ENCODE data around the gene MAB21L4. TPM values are rescaled to one million over a fixed set of nuclear protein-coding genes. Genes with fewer than 3 reads are reported as not detected.

Gene MAB21L4
- total and polyA plus RNA-seq, 2 experiments from 2014 or later, result not detected

- H3K27ac Mint-ChIP-seq, result no peak overlapping the region
- H3K4me3 Mint-ChIP-seq, result no peak overlapping the region
- TF ChIP-seq ETS1 (IDR thresholded peaks at IDR 0.05) (no peak), STAT1 (IDR thresholded peaks at IDR 0.05; ENCODE audit: unreplicated experiment) (no peak), EZH2phosphoT487 (IDR thresholded peaks at IDR 0.05; ENCODE audit: unreplicated experiment) (no peak), ZNF331 (CRISPR knock-in tag; IDR thresholded peaks at IDR 0.05; ENCODE audit: low read depth) (no peak), JUNB (IDR thresholded peaks at IDR 0.05; ENCODE audit: unreplicated experiment) (no peak), NANOG (IDR thresholded peaks at IDR 0.05; ENCODE audit: borderline replicate concordance) (no peak), CREB1 (CRISPR knock-in tag; IDR thresholded peaks at IDR 0.05; ENCODE audit: low read depth) (no peak), POLR2AphosphoS5 (IDR thresholded peaks at IDR 0.05; ENCODE audit: low read depth) (no peak), REST (IDR thresholded peaks at IDR 0.05; ENCODE audit: unreplicated experiment) (no peak), ZNF462 (CRISPR knock-in tag; IDR thresholded peaks at IDR 0.05) (no peak), ZNF114 (CRISPR knock-in tag; IDR thresholded peaks at IDR 0.05) (no peak), EZH2 (IDR thresholded peaks at IDR 0.05; ENCODE audit: low read depth, unreplicated experiment) (no peak)
- TF ChIP-seq, protein P1, sequence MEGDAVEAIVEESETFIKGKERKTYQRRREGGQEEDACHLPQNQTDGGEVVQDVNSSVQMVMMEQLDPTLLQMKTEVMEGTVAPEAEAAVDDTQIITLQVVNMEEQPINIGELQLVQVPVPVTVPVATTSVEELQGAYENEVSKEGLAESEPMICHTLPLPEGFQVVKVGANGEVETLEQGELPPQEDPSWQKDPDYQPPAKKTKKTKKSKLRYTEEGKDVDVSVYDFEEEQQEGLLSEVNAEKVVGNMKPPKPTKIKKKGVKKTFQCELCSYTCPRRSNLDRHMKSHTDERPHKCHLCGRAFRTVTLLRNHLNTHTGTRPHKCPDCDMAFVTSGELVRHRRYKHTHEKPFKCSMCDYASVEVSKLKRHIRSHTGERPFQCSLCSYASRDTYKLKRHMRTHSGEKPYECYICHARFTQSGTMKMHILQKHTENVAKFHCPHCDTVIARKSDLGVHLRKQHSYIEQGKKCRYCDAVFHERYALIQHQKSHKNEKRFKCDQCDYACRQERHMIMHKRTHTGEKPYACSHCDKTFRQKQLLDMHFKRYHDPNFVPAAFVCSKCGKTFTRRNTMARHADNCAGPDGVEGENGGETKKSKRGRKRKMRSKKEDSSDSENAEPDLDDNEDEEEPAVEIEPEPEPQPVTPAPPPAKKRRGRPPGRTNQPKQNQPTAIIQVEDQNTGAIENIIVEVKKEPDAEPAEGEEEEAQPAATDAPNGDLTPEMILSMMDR (conservative IDR thresholded peaks at IDR 0.05; ENCODE audit: low read depth in 2 of 2), result no peak
- H3K27ac ChIP-seq (ENCODE audit: low read depth), result no peak overlapping the region
- H3K9me3 Mint-ChIP-seq, result no peaks in the 10 kb centered on the region
- H3K4me1 ChIP-seq (ENCODE audit: insufficient read depth), result no peaks in the 10 kb centered on the region
- H3K9me2 ChIP-seq (ENCODE audit: insufficient read depth), result no peaks in the 10 kb centered on the region
- no peak overlapping the region for H3K4me2 ChIP-seq
- no peaks in the 10 kb centered on the region for H3F3A ChIP-seq (replicated peaks; ENCODE audit: low read depth)
- H4K20me1 ChIP-seq (replicated peaks; ENCODE audit: insufficient read depth), result no peaks in the 10 kb centered on the region
- H3K36me3 ChIP-seq (ENCODE audit: insufficient read depth), result no peaks in the 10 kb centered on the region
- H3K36me3 Mint-ChIP-seq (ENCODE audit: low read depth), result no peaks in the 10 kb centered on the region
- ATAC-seq, result no peak
- H3K79me2 ChIP-seq (replicated peaks; ENCODE audit: insufficient read depth), result no peaks in the 10 kb centered on the region
- no peak overlapping the region for H3K4me3 ChIP-seq
- H3K27me3 Mint-ChIP-seq (ENCODE audit: insufficient read depth, low read depth, poor library complexity), result peaks cover 4% of the 10 kb centered on the region
- H3K4me1 Mint-ChIP-seq, result 0 out of 3 replicates have a peak, but pooled peaks cover 2% of the 10 kb centered on the region
- H2AFZ ChIP-seq, result no peak overlapping the region
- H3K27me3 ChIP-seq (ENCODE audit: insufficient read depth), result no peaks in the 10 kb centered on the region
- DNase-seq (ENCODE audit: low spot score), result no peak
Measured at GRCh38 chr2:240876035-240876474, 19.9 kb downstream of the MAB21L4 start.

Measured in GM23338 (cell line).